Muscle of leg (tissue), 11 donors: Measurements from ENCODE around the gene CST2. TPM values are rescaled to one million over a fixed set of nuclear protein-coding genes. Genes with fewer than 3 reads are reported as not detected.
"Not testable (repeated sequence)": the region's sequence is repeated elsewhere in the genome, so short reads cannot be mapped to it uniquely, and the experiment has no call there.

Source experiments
- DNase-seq: peaks from one replicate; pipeline ENCODE4 v3.0.0; 2013
- H3K27ac ChIP-seq: one replicate; pipeline ENCODE4 v1.5.1; 2013; ENCODE audit warnings: mild to moderate bottlenecking, low read length, control low read depth
- H3K27me3 ChIP-seq: one replicate; pipeline ENCODE4 v1.6.1; 2013; ENCODE audit warnings: low read length; ENCODE audit not compliant: control insufficient read depth, insufficient read depth
- H3K36me3 ChIP-seq: one replicate; pipeline ENCODE4 v1.6.1; 2013; ENCODE audit warnings: low read length; ENCODE audit not compliant: control insufficient read depth, insufficient read depth
- H3K4me1 ChIP-seq: one replicate; pipeline ENCODE4 v1.6.1; 2013; ENCODE audit warnings: low read length; ENCODE audit not compliant: control insufficient read depth, insufficient read depth
- H3K4me3 ChIP-seq: one replicate; pipeline ENCODE4 v1.5.1; 2013; ENCODE audit warnings: low read length, control low read depth
- H3K9me3 ChIP-seq: replicated peaks from 2 replicates; pipeline ENCODE4 v1.6.1; 2013; ENCODE audit warnings: low read depth, low read length; ENCODE audit not compliant: control insufficient read depth
- WGBS: methylation state at CpG from one replicate; pipeline ENCODE4 v1.1.5; 2013; ENCODE audit warnings: missing lambda C conversion rate; ENCODE audit not compliant: insufficient coverage; 5-methylcytosine and 5-hydroxymethylcytosine counted together
- polyA plus RNA-seq, 8 donors: library from polyadenylated mRNA; unstranded; fragments of 120-200 nt; gene quantifications; one replicate each; pipeline versions ENCODE4 v1.2.1 to v1.2.3, GENCODE V29; 2013; ENCODE audit warnings: inconsistent platforms in 1 of 8, low replicate concordance in 1 of 8; ENCODE audit not compliant: insufficient read length in 8 of 8, insufficient read depth in 1 of 8
- total RNA-seq: library from RNA; stranded (reverse); fragments of 120-200 nt; gene quantifications from one replicate; pipeline ENCODE4 v1.2.4, GENCODE V29; 2013

Gene CST2
- total and polyA plus RNA-seq, 9 donors = not detected

- not testable (repeated sequence) for H3K4me1 ChIP-seq, H3K36me3 ChIP-seq, H3K4me3 ChIP-seq, DNase-seq, H3K27me3 ChIP-seq, H3K27ac ChIP-seq, H3K9me3 ChIP-seq
- no CpG with 5 or more reads among the region's 1 CpG for WGBS
Measured at GRCh38 chr20:23811559-23811958, 15.0 kb downstream of the CST2 start.

GRCh38 chr20:23810349-23810748 lies 16.2 kb downstream of the CST2 start:
- not testable (repeated sequence) for H3K9me3 ChIP-seq, H3K4me1 ChIP-seq, H3K36me3 ChIP-seq, H3K4me3 ChIP-seq, H3K27me3 ChIP-seq, DNase-seq, H3K27ac ChIP-seq
- 91% methylated on average over 1 of the region's 2 CpGs for WGBS

GRCh38 chr20:23800865-23801264 lies 25.7 kb downstream of the CST2 start:
- H3K9me3 ChIP-seq = no peaks in the 10 kb centered on the region
- no peaks in the 10 kb centered on the region for H3K4me1 ChIP-seq
- H3K36me3 ChIP-seq = no peaks in the 10 kb centered on the region
- no peaks in the 10 kb centered on the region for H3K27me3 ChIP-seq
- no peak for DNase-seq
- no peak overlapping the region for H3K27ac ChIP-seq
- 97% methylated on average over 3 of the region's 3 CpGs for WGBS
- no peak overlapping the region for H3K4me3 ChIP-seq

GRCh38 chr20:23799216-23799847 lies 27.2 kb downstream of the CST2 start:
- H3K27ac ChIP-seq, H3K4me3 ChIP-seq, H3K36me3 ChIP-seq, DNase-seq, H3K4me1 ChIP-seq, H3K9me3 ChIP-seq, H3K27me3 ChIP-seq: not testable (repeated sequence)
- WGBS = 30% methylated on average over 2 of the region's 4 CpGs

GRCh38 chr20:23795526-23795925 lies 31.0 kb downstream of the CST2 start:
- Histone ChIP-seq H3K27ac (no peak overlapping the region), H3K27me3 (no peaks in the 10 kb centered on the region), H3K36me3 (no peaks in the 10 kb centered on the region), H3K4me1 (no peaks in the 10 kb centered on the region), H3K9me3 (no peaks in the 10 kb centered on the region), H3K4me3 (no peak overlapping the region)
- WGBS = no CpG with 5 or more reads among the region's 3 CpGs
- no peak for DNase-seq

- no peaks in the 10 kb centered on the region for H3K9me3 ChIP-seq
- DNase-seq = no peak
- 58% methylated on average over 7 of the region's 7 CpGs for WGBS
- no peaks in the 10 kb centered on the region for H3K27me3 ChIP-seq
- no peak overlapping the region for H3K27ac ChIP-seq
- H3K4me3 ChIP-seq = no peak overlapping the region
- H3K4me1 ChIP-seq = no peaks in the 10 kb centered on the region
- no peaks in the 10 kb centered on the region for H3K36me3 ChIP-seq
Measured at GRCh38 chr20:23794841-23795240, 31.7 kb downstream of the CST2 start.

GRCh38 chr20:23794065-23794464 lies 32.5 kb downstream of the CST2 start:
- no peaks in the 10 kb centered on the region for H3K36me3 ChIP-seq
- no peak overlapping the region for H3K4me3 ChIP-seq
- no peaks in the 10 kb centered on the region for H3K9me3 ChIP-seq
- no peak for DNase-seq
- WGBS = 100% methylated on average over 1 of the region's 7 CpGs
- H3K4me1 ChIP-seq = no peaks in the 10 kb centered on the region
- H3K27ac ChIP-seq = no peak overlapping the region
- H3K27me3 ChIP-seq = no peaks in the 10 kb centered on the region

GRCh38 chr20:23783447-23783846 lies 43.1 kb downstream of the CST2 start:
- Histone ChIP-seq H3K9me3 (no peaks in the 10 kb centered on the region), H3K27ac (no peak overlapping the region), H3K4me3 (no peak overlapping the region), H3K27me3 (no peaks in the 10 kb centered on the region), H3K36me3 (no peaks in the 10 kb centered on the region), H3K4me1 (no peaks in the 10 kb centered on the region)
- 92% methylated on average over 1 of the region's 1 CpG for WGBS
- DNase-seq = no peak

- Histone ChIP-seq H3K4me3 (no peak overlapping the region), H3K27ac (no peak overlapping the region), H3K4me1 (no peaks in the 10 kb centered on the region), H3K27me3 (no peaks in the 10 kb centered on the region), H3K9me3 (no peaks in the 10 kb centered on the region), H3K36me3 (no peaks in the 10 kb centered on the region)
- WGBS = 60% methylated on average over 7 of the region's 8 CpGs
- no peak for DNase-seq
Measured at GRCh38 chr20:23782366-23782983, 44.1 kb downstream of the CST2 start.

GRCh38 chr20:23778676-23779075 lies 47.9 kb downstream of the CST2 start:
- not testable (repeated sequence) for H3K27me3 ChIP-seq, H3K36me3 ChIP-seq, H3K27ac ChIP-seq, H3K4me3 ChIP-seq, H3K4me1 ChIP-seq, H3K9me3 ChIP-seq, DNase-seq

GRCh38 chr20:23777380-23777779 lies 49.1 kb downstream of the CST2 start:
- H3K4me3 ChIP-seq, DNase-seq, H3K4me1 ChIP-seq, H3K36me3 ChIP-seq, H3K9me3 ChIP-seq, H3K27ac ChIP-seq, H3K27me3 ChIP-seq: not testable (repeated sequence)
- no CpG with 5 or more reads among the region's 8 CpGs for WGBS
